Dendritic cell treated with granulocyte-macrophage colony-stimulating factor and Interleukin-4, amounts not matched to agents 40 ng/mL and 50 ng/mL, for 4 days (primary cell): ENCODE results near the gene GRAP2.

ENCODE experiments used
- H3K27ac Mint-ChIP-seq: one replicate; pipeline ENCODE4 v1.8.0; 2022; ENCODE audit warnings: mild to moderate bottlenecking, mixed read lengths
- H3K27me3 Mint-ChIP-seq: one replicate; pipeline ENCODE4 v1.8.0; 2022; ENCODE audit warnings: mild to moderate bottlenecking, mixed read lengths
- H3K36me3 Mint-ChIP-seq: one replicate; pipeline ENCODE4 v1.8.0; 2022; ENCODE audit warnings: low read depth, mixed read lengths
- H3K4me1 Mint-ChIP-seq: one replicate; pipeline ENCODE4 v1.8.0; 2022; ENCODE audit warnings: low read depth, mixed read lengths
- H3K4me3 Mint-ChIP-seq: one replicate; pipeline ENCODE4 v1.8.0; 2022; ENCODE audit warnings: mild to moderate bottlenecking, moderate library complexity, mixed read lengths
- H3K9me3 Mint-ChIP-seq: one replicate; pipeline ENCODE4 v1.8.0; 2022; ENCODE audit warnings: mixed read lengths
- intact Hi-C: fragments of 100-400 bp; cut with micrococcal nuclease; formaldehyde crosslinking; loops from one replicate; pipeline ENCODE4 v1.15.0; 2022

The GRAP2 gene

GRCh38 chr22:39937906-39938305, 37.0 kb downstream of the GRAP2 start:
- Mint-ChIP-seq H3K27me3 (peaks cover 81% of the 10 kb centered on the region), H3K4me3 (no peak overlapping the region), H3K9me3 (no peaks in the 10 kb centered on the region), H3K36me3 (no peaks in the 10 kb centered on the region), H3K27ac (no peak overlapping the region), H3K4me1 (peaks cover 15% of the 10 kb centered on the region)
- intact Hi-C loops, result no loop called here

DNA sequence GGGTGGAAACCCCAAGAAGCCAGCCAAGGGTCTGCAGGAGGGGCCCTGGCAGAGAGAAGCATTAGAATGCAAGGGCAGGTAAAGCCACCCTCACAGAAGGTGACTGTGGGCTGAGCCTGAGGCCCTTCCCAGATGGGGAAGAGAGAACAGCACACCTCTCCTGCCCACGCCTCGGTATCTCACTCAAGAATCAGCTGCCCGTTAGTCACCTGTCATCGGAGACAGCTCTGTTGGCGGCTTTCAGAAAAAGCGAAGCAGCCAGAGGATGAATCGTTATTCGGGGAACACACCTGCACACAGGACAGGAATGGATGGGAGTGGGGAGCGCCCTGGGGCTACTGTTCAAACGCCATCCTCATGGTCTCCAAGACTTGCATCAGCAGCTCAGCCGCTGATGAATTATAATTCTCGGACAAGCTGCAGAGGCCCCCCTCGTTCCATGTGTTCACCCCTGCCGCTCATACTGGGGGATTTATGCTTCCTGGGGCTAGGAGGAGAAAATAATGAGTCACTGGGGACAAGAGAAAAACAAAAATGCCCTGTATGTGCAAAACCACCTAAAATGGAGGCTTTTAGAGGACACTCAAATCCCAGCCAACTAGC, 37.7 kb downstream of the GRAP2 start:
- peaks cover 75% of the 10 kb centered on the region for H3K27me3 Mint-ChIP-seq
- no peak overlapping the region for H3K4me3 Mint-ChIP-seq
- intact Hi-C loops, result no loop called here
- no peaks in the 10 kb centered on the region for H3K36me3 Mint-ChIP-seq
- H3K27ac Mint-ChIP-seq, result no peak overlapping the region
- peaks cover 20% of the 10 kb centered on the region for H3K4me1 Mint-ChIP-seq
- no peaks in the 10 kb centered on the region for H3K9me3 Mint-ChIP-seq

DNA sequence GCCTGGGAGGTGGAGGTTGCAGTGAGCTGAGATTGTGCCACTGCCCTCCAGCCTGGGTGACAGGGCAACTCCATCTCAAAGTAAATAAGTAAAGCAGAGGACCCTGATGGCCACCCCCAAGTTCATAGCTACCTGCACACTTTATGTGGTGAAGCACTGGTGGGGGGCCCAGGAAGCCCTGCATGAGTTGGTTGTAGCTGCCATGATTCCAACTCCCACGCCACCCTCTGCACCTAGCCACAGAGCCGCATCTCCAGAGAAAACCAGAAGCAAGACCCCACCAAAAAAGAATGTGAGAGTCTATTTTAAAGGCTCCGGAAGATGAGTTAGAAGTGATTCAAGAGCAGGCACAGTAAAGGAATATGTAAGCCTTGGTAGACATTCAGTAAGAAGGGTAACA, 38.9 kb downstream of the GRAP2 start:
- intact Hi-C loops, result loop anchor here (10.0 kb wide), 1 partner anchor 65 kb away; no protein-coding TSS in a partner anchor
- Mint-ChIP-seq H3K4me1 (peaks cover 20% of the 10 kb centered on the region), H3K9me3 (no peaks in the 10 kb centered on the region), H3K27ac (no peak overlapping the region), H3K36me3 (no peaks in the 10 kb centered on the region), H3K4me3 (no peak overlapping the region), H3K27me3 (peaks cover 67% of the 10 kb centered on the region)

DNA sequence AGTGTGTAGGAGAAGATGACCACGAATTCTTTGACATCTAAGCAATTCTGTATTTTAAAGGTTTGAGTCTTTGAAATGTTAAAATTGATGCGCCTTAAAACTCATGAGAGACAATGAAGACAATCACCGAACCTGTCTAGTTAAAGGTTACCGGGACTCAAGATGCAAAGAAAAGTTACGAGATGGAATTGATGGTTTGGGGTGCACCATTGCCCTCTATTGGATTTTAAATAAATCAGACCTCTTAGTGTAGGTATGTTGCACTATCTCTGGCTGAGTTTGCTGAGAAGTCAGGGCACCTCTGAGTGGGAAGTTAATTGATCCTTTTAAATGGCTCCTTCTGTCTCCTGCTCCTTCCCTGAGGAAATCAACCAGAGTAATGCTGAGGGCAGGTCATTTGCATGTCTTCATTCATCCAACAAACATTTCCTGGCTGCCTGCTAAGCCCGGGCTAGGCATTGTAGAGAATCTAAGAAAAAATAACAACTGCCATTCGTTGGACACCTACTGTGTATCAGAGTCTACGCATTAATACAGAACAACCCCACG, 39.9 kb downstream of the GRAP2 start:
- intact Hi-C loops, result loop anchor here (10.0 kb wide), 1 partner anchor 64 kb away; no protein-coding TSS in a partner anchor
- H3K4me1 Mint-ChIP-seq, result peaks cover 15% of the 10 kb centered on the region
- no peaks in the 10 kb centered on the region for H3K9me3 Mint-ChIP-seq
- peaks cover 62% of the 10 kb centered on the region for H3K27me3 Mint-ChIP-seq
- no peak overlapping the region for H3K4me3 Mint-ChIP-seq
- no peaks in the 10 kb centered on the region for H3K36me3 Mint-ChIP-seq
- H3K27ac Mint-ChIP-seq, result no peak overlapping the region

GRCh38 chr22:39941601-39942000, 40.7 kb downstream of the GRAP2 start:
- H3K4me3 Mint-ChIP-seq, result no peak overlapping the region

GRCh38 chr22:39942439-39943230, 41.8 kb downstream of the GRAP2 start:
- H3K4me3 Mint-ChIP-seq, result no peak overlapping the region

More at GRCh38 chr22:39941601-39942000, 40.7 kb downstream of the GRAP2 start:
- no peaks in the 10 kb centered on the region for H3K9me3 Mint-ChIP-seq
- peaks cover 9% of the 10 kb centered on the region for H3K4me1 Mint-ChIP-seq
- H3K36me3 Mint-ChIP-seq, result no peaks in the 10 kb centered on the region
- H3K27me3 Mint-ChIP-seq, result peaks cover 55% of the 10 kb centered on the region
- H3K27ac Mint-ChIP-seq, result no peak overlapping the region
- intact Hi-C loops, result loop anchor here (10.0 kb wide), 1 partner anchor 63 kb away; no protein-coding TSS in a partner anchor

DNA sequence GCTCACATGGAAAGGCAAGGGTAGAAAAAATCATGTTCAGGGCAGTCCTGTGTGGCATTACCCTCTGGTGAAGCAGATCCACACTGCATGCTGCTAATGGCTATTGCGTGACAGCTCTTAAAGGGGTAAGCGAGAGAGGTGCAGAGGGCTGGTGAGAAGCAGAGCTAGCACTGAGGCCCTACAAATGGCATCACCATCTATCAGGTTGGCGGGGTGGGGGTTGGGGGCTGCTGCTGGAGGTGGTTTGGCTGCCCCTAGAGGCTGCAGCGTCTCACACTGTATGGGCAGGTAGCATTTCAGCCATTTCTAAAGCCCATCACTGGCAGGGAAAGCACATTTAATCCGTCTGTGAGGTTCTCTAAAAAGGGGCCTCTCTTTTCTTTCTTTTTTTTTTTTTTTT, 42.5 kb downstream of the GRAP2 start:
- intact Hi-C loops, result loop anchor here (10.0 kb wide), 1 partner anchor 61 kb away; no protein-coding TSS in a partner anchor
- Mint-ChIP-seq H3K27me3 (peaks cover 54% of the 10 kb centered on the region), H3K4me3 (no peak overlapping the region), H3K4me1 (peaks cover 18% of the 10 kb centered on the region), H3K9me3 (no peaks in the 10 kb centered on the region), H3K27ac (no peak overlapping the region), H3K36me3 (no peaks in the 10 kb centered on the region)

More at GRCh38 chr22:39942439-39943230, 41.8 kb downstream of the GRAP2 start:
- no peaks in the 10 kb centered on the region for H3K9me3 Mint-ChIP-seq
- H3K4me1 Mint-ChIP-seq, result peaks cover 16% of the 10 kb centered on the region
- H3K27ac Mint-ChIP-seq, result no peak overlapping the region
- intact Hi-C loops, result loop anchor here (10.0 kb wide), 1 partner anchor 62 kb away; no protein-coding TSS in a partner anchor
- H3K36me3 Mint-ChIP-seq, result no peaks in the 10 kb centered on the region
- H3K27me3 Mint-ChIP-seq, result peaks cover 56% of the 10 kb centered on the region

GRCh38 chr22:39943953-39944872, 43.3 kb downstream of the GRAP2 start:
- H3K27ac Mint-ChIP-seq, result no peak overlapping the region
- H3K9me3 Mint-ChIP-seq, result no peaks in the 10 kb centered on the region
- intact Hi-C loops, result loop anchor here (10.0 kb wide), 1 partner anchor 61 kb away; no protein-coding TSS in a partner anchor
- H3K4me3 Mint-ChIP-seq, result no peak overlapping the region
- no peaks in the 10 kb centered on the region for H3K36me3 Mint-ChIP-seq
- peaks cover 22% of the 10 kb centered on the region for H3K4me1 Mint-ChIP-seq
- H3K27me3 Mint-ChIP-seq, result peaks cover 54% of the 10 kb centered on the region

DNA sequence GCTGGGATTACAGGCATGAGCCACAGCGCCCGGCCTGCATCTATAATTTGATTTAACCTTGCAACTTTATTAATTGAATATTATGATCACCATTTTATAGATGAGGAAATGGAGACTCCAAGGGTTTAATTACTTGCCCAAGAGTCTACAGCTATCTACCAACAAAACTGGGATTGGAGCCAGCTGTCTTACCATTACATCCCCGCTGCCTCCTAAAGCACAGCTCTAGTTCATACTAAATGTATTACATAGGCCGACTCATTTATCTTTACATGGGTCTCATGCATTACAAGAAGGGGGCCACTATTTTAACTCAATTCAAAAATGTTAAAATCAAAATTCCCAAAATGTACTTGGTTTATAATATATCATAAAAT, 45.2 kb downstream of the GRAP2 start:
- H3K4me3 Mint-ChIP-seq, result no peak overlapping the region
- H3K9me3 Mint-ChIP-seq, result no peaks in the 10 kb centered on the region
- peaks cover 60% of the 10 kb centered on the region for H3K27me3 Mint-ChIP-seq
- H3K4me1 Mint-ChIP-seq, result peaks cover 28% of the 10 kb centered on the region
- no peaks in the 10 kb centered on the region for H3K36me3 Mint-ChIP-seq
- intact Hi-C loops, result loop anchor here (10.0 kb wide), 1 partner anchor 59 kb away; no protein-coding TSS in a partner anchor
- no peak overlapping the region for H3K27ac Mint-ChIP-seq

GRCh38 chr22:39946503-39947219, 45.8 kb downstream of the GRAP2 start:
- peaks cover 28% of the 10 kb centered on the region for H3K4me1 Mint-ChIP-seq
- intact Hi-C loops, result loop anchor here (10.0 kb wide), 1 partner anchor 58 kb away; no protein-coding TSS in a partner anchor
- H3K27me3 Mint-ChIP-seq, result peaks cover 64% of the 10 kb centered on the region
- H3K27ac Mint-ChIP-seq, result no peak overlapping the region
- no peaks in the 10 kb centered on the region for H3K36me3 Mint-ChIP-seq
- no peak overlapping the region for H3K4me3 Mint-ChIP-seq
- H3K9me3 Mint-ChIP-seq, result no peaks in the 10 kb centered on the region

DNA sequence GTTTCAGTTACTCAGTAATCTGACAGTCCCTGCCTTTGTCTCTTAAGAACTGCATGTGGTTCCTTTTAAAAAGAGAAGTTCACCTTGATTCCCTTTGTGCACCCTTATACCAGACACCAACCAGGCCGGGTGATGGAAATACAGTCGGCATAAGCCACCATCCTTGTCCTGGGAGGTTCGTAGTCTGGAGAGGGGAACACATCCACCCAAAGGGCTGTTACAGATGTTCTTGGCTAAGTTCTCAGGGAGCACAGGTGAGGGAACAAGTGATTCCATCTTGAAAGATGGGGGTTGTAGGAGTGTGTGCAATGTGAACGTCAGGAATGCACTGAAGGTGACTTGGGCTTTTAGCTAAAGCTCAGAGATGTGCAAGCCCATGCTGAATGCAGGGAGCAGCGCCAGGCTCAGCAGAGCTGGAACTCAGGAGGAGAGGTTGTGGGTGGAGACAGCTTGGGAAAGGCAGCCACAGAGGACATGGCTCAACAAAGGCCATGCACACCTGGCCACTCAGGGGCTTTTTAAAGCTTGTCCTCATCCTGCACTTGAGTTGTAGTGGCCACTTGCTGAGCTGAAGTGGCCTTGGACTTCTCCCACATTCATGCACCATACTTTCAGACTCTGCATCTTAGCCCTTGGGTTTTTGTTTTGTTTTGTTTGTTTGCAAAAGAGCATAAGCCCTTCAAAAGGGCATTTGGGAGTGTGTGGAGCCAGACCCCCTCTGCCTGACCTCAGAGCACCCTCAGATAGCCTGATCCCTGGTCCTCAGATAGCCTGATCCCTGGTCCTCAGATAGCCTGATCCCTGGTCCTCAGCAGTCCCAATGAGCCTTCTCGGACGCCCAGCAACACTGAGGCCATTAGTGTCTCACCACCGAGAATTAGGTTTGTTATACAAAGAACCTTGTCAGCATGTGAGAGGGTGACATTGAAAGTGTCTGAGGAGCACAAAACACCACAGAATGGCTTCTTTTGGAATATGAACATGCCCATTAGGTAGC, 46.6 kb downstream of the GRAP2 start:
- Mint-ChIP-seq H3K27me3 (peaks cover 69% of the 10 kb centered on the region), H3K9me3 (no peaks in the 10 kb centered on the region), H3K4me1 (peaks cover 28% of the 10 kb centered on the region), H3K36me3 (no peaks in the 10 kb centered on the region), H3K4me3 (no peak overlapping the region), H3K27ac (no peak overlapping the region)
- intact Hi-C loops, result loop anchor here (10.0 kb wide), 1 partner anchor 57 kb away; no protein-coding TSS in a partner anchor
